Panc1 (cell line): ENCODE measurements around the gene CXCL17.

Source experiments
- POLR2AphosphoS5 ChIP-seq: IDR thresholded peaks from 2 replicates; pipeline ENCODE4 v1.6.1; 2012; ENCODE audit warnings: mild to moderate bottlenecking, low read depth, low read length, moderate library complexity
- SIN3A ChIP-seq: IDR thresholded peaks from 2 replicates; pipeline ENCODE4 v1.6.1; 2012; ENCODE audit warnings: low read depth, mild to moderate bottlenecking, low read length, moderate library complexity, borderline replicate concordance; ENCODE audit not compliant: insufficient read depth
- TCF7L2 ChIP-seq: IDR thresholded peaks from 2 replicates; pipeline ENCODE4 v1.6.1; 2011; ENCODE audit warnings: mild to moderate bottlenecking, low read depth, low read length, inconsistent platforms
- TF ChIP-seq, protein P1 (sequence below): fragments of 450-650 bp; IDR thresholded peaks from 2 replicates; pipeline ENCODE4 v1.5.1; 2017; ENCODE audit warnings: mild to moderate bottlenecking
- TF ChIP-seq, protein P2 (sequence below), 2 experiments: IDR thresholded peaks; 2 replicates each; pipeline ENCODE4 v1.6.1; 2011 to 2012; ENCODE audit warnings: low read depth in 2 of 2, control low read depth in 1 of 2, low read length in 1 of 2, mild to moderate bottlenecking in 1 of 2, moderate library complexity in 1 of 2; ENCODE audit not compliant: insufficient read depth in 1 of 2

DNA sequence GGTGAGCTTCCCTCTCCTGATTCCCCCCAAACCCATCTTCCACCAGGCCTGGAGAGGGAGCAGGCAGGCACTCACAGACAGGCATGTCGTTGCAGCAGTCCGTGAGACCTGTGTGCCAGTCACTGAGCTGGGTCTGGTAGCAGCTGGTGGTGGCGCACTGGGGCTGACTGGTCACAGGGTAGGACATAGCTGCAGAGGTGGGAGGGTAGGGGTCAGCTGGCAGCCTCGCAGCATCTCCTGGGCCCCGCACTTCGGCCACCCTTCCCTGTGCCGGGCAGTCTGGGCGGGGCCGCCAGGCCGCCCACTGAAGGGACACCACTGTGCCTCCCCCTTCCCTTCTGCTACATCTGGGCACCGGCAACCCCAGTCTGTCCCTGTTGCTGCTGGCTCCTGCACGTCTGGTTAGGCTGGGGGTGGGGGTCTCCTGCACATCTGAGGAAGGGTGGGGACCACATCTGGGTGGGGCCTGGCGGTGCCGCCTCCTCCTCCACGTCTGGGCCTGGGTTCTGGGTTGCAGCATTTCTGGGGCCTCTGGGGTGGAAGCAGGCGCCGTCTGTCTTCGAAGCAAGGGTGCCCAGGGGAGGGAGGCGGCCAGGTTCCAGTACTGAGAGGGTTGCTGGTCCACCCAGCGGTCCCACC, 53.8 kb downstream of the CXCL17 start:
- TF ChIP-seq, protein P1, sequence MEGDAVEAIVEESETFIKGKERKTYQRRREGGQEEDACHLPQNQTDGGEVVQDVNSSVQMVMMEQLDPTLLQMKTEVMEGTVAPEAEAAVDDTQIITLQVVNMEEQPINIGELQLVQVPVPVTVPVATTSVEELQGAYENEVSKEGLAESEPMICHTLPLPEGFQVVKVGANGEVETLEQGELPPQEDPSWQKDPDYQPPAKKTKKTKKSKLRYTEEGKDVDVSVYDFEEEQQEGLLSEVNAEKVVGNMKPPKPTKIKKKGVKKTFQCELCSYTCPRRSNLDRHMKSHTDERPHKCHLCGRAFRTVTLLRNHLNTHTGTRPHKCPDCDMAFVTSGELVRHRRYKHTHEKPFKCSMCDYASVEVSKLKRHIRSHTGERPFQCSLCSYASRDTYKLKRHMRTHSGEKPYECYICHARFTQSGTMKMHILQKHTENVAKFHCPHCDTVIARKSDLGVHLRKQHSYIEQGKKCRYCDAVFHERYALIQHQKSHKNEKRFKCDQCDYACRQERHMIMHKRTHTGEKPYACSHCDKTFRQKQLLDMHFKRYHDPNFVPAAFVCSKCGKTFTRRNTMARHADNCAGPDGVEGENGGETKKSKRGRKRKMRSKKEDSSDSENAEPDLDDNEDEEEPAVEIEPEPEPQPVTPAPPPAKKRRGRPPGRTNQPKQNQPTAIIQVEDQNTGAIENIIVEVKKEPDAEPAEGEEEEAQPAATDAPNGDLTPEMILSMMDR, result no peak
- TF ChIP-seq, protein P2, sequence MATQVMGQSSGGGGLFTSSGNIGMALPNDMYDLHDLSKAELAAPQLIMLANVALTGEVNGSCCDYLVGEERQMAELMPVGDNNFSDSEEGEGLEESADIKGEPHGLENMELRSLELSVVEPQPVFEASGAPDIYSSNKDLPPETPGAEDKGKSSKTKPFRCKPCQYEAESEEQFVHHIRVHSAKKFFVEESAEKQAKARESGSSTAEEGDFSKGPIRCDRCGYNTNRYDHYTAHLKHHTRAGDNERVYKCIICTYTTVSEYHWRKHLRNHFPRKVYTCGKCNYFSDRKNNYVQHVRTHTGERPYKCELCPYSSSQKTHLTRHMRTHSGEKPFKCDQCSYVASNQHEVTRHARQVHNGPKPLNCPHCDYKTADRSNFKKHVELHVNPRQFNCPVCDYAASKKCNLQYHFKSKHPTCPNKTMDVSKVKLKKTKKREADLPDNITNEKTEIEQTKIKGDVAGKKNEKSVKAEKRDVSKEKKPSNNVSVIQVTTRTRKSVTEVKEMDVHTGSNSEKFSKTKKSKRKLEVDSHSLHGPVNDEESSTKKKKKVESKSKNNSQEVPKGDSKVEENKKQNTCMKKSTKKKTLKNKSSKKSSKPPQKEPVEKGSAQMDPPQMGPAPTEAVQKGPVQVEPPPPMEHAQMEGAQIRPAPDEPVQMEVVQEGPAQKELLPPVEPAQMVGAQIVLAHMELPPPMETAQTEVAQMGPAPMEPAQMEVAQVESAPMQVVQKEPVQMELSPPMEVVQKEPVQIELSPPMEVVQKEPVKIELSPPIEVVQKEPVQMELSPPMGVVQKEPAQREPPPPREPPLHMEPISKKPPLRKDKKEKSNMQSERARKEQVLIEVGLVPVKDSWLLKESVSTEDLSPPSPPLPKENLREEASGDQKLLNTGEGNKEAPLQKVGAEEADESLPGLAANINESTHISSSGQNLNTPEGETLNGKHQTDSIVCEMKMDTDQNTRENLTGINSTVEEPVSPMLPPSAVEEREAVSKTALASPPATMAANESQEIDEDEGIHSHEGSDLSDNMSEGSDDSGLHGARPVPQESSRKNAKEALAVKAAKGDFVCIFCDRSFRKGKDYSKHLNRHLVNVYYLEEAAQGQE (IDR thresholded peaks at IDR 0.05; ENCODE audit: insufficient read depth in 1 of 2, low read depth in 2 of 2, low read length in 1 of 2), result no peak
- no peak for TF ChIP-seq POLR2AphosphoS5
- TF ChIP-seq SIN3A, result no peak
- no peak for TF ChIP-seq TCF7L2
